SK-N-MC (cell line): ENCODE measurements around the gene AP3B2.

ENCODE experiments used
- EZH2 ChIP-seq: fragments of 200-600 bp; sonication (generic); IDR thresholded peaks from one replicate; pipeline ENCODE4 v1.6.1; 2017; ENCODE audit warnings: antibody characterized with exemption
- FOXP2 ChIP-seq: optimal IDR thresholded peaks from 2 replicates; pipeline ENCODE3; 2011; ENCODE audit warnings: mild to moderate bottlenecking, moderate library complexity; ENCODE audit not compliant: insufficient read depth; ENCODE audit errors: extremely low read length, control extremely low read depth
- POLR2AphosphoS5 ChIP-seq: IDR thresholded peaks from 2 replicates; pipeline ENCODE4 v1.6.1; 2012; ENCODE audit warnings: mild to moderate bottlenecking, low read depth, low read length, borderline replicate concordance

GRCh38 chr15:82643992-82644391 lies 65.7 kb downstream of the AP3B2 start:
- TF ChIP-seq EZH2 (no peak), POLR2AphosphoS5 (no peak), FOXP2 (no peak)
